ENCODE results near the gene UGT1A4.
"Not testable (repeated sequence)": the region's sequence is repeated elsewhere in the genome, so short reads cannot be mapped to it uniquely, and the experiment has no call there.

The UGT1A4 gene

GRCh38 chr2:233751212-233752009 is 32.9 kb downstream of the UGT1A4 start:
- DNase-seq = not testable (repeated sequence)

- no peak for DNase-seq
Measured at GRCh38 chr2:233754872-233755611, 36.5 kb downstream of the UGT1A4 start.

GRCh38 chr2:233756429-233757081 is 38.0 kb downstream of the UGT1A4 start:
- no peak for DNase-seq

- no peak for DNase-seq
Measured at GRCh38 chr2:233758141-233758540, 39.6 kb downstream of the UGT1A4 start.

GRCh38 chr2:233758849-233759248 is 40.3 kb downstream of the UGT1A4 start:
- no peak for DNase-seq

- DNase-seq = no peak
Measured at GRCh38 chr2:233760043-233760442, 41.5 kb downstream of the UGT1A4 start, which contains the start of gene UGT1A1. Gene UGT1A1 (plus strand): TSS chr2:233760270. CDS start chr2:233760288, 18 bp downstream.

- no peak for DNase-seq
Measured at GRCh38 chr2:233761040-233761769, 42.7 kb downstream of the UGT1A4 start.

- no peak for DNase-seq
Measured at GRCh38 chr2:233764264-233764663, 45.7 kb downstream of the UGT1A4 start.

- DNase-seq = no peak
Measured at GRCh38 chr2:233764761-233765160, 46.2 kb downstream of the UGT1A4 start.

- DNase-seq = no peak
Measured at GRCh38 chr2:233766416-233766815, 47.9 kb downstream of the UGT1A4 start.

GRCh38 chr2:233768076-233768475 is 49.5 kb downstream of the UGT1A4 start:
- no peak for DNase-seq

GRCh38 chr2:233769260-233769659 is 50.7 kb downstream of the UGT1A4 start:
- DNase-seq = no peak

- no peak for DNase-seq
Measured at GRCh38 chr2:233772153-233772552, 53.6 kb downstream of the UGT1A4 start.

GRCh38 chr2:233772583-233772982 is 54.0 kb downstream of the UGT1A4 start:
- DNase-seq = no peak

- no peak for DNase-seq
Measured at GRCh38 chr2:233773854-233774253, 55.3 kb downstream of the UGT1A4 start.

- no peak for DNase-seq
Measured at GRCh38 chr2:233775414-233775813, 56.9 kb downstream of the UGT1A4 start.

- DNase-seq = no peak
Measured at GRCh38 chr2:233778030-233778429, 59.5 kb downstream of the UGT1A4 start, which contains the start of gene MROH2A. Gene MROH2A (plus strand): TSS chr2:233778330. CDS start chr2:233779359, 1,029 bp downstream.

GRCh38 chr2:233779722-233780121 is 61.2 kb downstream of the UGT1A4 start:
- no peak for DNase-seq

GRCh38 chr2:233780771-233781170 is 62.2 kb downstream of the UGT1A4 start:
- no peak for DNase-seq

- no peak for DNase-seq
Measured at GRCh38 chr2:233789554-233789953, 71.0 kb downstream of the UGT1A4 start.

GRCh38 chr2:233791151-233791882 is 72.8 kb downstream of the UGT1A4 start:
- DNase-seq = no peak

- DNase-seq = no peak
Measured at GRCh38 chr2:233791883-233792329, 73.4 kb downstream of the UGT1A4 start.
